Measurements from ENCODE around the gene SBF1.
"Not testable (repeated sequence)": the region's sequence is repeated elsewhere in the genome, so short reads cannot be mapped to it uniquely, and the experiment has no call there.

Gene SBF1

DNA sequence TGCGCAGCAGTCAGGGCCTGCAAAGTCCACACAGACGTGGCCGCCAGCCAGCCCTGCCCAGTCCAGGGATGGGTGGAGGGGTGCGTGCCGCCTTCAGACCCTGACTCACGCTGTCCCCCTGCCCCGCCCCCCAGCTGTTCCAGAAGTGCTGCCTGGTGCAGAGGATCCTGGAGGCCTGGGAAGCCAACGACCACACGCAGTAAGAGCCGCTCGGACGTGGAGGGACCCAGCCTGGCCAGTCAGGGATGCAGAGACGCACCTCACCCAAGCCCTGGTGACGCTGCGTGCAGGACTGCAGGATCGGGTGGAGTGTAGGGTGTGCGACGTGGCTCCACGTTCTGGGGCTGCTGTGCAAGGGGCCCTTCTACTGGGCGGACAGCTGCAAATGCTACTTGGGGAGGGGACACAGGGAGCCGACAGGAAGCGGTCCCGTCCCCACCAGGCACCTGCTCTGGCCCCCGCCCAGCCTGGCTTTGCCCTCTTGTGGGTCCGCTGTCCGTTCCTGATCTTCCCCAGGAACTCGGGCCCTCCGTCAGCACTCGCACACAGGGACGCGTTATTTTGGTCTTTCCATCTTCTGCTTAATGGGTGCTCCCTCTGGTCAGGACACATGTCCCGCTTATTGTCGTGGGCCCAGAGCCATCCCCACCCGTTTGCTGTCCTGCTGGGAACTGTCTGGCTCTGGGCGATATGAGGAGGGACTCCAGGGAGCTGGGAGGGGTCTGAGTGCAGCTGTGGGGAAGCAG lies 42.5 kb downstream of the SBF1 start:
- no peak for DNase-seq (ENCODE audit: low read depth, low spot score)

DNA sequence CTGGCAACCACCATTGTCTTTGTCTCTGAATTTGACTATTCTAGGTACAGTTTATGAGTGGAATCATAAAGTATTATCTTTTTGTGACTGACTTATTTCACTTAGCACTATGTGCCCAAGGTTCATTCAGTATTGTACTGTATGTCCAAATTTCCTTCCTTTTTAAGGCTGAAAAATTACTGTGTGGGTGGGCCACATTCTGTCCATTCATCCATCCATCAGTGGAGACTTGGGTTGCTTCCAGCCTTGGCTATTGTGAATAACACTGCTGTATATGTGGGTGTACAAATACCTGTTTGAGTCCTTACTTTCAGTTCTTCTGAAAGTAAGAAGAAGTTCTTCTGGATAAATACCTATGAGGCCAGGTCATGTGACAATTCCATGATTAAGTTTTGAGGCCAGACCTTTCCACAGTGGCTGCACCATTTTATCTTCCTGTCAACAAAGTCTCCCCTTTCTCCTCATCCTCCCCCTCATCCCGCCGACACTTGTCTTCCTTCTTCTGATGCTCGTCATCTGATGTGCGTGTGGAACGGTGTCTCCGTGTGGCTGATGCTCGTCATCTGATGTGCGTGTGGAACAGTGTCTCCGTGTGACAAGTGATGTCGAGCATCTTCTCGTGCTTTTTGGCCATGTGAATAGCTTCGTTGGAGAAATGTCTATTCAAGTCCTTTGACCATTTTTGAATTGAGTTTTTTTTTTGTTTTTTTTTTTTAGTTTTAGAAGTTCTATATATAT lies 49.5 kb downstream of the SBF1 start:
- no peak for DNase-seq (ENCODE audit: low read depth, low spot score)

DNA sequence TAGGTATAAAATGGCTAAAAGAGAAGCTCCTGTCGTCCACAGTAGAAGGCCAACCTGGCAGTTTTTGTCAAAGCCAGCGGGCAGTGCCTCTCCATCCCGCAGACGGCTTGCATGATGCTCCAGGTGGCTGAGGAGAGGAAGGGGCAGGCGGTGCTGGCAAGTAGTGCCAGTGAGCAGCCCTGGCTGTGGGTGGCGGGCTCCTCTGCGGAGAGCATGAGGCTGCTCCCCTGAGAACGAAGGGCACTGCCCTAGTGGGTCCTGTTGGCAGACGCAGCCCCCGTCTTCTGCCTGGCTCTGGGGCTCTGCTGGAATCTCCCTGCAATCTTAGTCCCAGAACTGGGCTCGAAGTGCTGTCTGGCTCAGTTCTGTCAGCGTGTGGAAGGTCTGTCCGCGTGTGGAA lies 50.9 kb downstream of the SBF1 start:
- DNase-seq (ENCODE audit: low read depth, low spot score): no peak

DNA sequence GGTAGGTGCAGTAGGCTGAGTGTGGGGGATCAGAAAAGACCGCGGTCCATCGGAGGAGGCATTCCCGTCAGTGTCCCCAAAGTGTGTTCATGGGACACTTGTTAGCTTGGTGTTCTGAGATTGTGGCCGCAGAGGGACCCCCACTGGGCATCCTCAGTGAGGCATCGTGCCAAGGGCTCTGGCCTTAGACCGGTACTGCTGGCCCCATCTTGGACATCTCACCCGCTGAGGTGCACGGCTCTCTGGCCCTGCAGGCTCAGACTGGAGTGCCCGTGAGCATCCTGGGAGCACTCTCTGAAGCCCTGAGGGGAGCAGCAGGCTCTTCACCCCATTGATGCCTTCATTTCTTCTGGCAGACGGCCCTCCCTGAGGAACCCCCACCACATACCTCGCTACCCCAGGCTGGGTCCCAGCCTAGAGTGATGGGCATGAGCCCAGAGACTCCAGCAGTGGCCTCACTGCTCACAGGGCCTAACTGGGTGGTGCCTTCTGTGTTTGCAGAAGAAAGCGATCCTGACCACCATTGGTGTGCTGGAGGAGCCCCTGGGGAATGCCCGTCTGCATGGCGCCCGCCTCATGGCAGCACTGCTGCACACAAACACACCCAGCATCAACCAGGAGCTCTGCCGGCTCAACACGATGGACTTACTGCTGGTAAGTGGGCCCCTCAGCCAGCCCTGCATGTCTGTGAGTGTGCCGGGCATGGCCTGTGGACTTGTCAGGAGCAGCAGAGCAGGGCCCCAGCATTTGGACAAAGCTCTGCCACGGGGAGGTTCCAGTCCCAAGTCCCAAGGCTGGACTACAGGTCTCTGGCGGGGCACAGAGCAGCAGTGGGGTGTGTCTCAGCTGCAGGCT lies 51.6 kb downstream of the SBF1 start:
- no peak for DNase-seq (ENCODE audit: low read depth, low spot score)

DNA sequence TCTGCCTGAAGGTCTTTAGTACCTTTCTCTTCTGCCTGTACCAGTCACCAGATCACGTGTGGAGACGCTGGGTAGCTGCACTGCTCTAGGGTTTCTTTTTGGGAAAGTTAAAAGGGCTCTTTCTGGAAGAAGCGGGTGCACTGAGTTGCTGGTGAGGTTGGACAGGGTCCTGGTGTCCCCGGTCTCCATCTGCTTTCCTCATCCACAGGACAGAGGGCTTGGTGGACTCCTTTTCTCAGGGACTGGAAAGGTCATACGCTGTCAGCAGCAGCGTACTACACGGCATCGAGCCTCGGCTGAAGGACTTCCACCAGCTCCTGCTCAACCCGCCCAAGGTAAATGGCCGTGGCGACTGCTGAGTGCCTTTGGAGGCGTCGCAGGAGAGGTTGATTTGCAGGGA lies 52.8 kb downstream of the SBF1 start:
- DNase-seq (ENCODE audit: low read depth, low spot score): no peak

DNA sequence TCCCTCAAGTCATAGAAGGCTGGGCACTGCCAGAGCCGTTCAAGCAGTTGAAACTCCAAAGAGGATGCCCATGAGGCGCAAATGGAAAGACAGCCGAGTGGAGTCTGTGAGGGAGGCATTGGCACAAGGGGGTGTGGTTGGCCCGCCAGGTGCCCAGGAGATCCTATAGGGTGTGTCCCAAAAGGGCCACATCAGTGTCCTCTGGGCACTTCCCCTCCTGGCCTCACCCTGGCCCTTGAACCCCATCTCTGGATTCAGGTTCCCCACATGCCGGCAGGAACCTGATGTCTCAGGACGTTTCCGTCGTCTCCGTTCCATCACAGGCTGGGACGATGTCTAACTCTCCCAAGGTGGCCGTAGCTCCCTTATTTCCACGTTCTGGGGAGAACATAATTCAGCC lies 54.3 kb downstream of the SBF1 start:
- DNase-seq (ENCODE audit: low read depth, low spot score): no peak

DNA sequence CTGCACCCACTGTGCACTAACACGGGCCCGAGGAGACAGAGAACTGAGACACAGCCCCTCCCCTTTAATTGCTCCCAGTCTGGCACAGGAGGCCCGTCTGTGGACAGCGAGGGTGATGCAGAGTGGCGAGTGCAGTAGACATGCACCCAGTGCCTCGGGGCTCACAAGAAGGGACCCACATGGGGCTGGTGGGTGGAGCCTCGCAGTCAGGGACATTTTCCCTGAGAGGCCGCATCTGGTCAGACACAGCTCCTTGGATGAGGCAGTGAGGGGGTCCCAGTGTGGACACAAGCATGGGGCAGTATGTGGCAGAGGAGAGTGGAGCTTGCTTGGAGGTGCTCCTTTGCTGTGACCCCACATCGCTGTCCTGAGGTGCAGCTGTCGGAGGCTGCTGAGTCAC lies 54.8 kb downstream of the SBF1 start:
- no peak for DNase-seq (ENCODE audit: low read depth, low spot score)

DNA sequence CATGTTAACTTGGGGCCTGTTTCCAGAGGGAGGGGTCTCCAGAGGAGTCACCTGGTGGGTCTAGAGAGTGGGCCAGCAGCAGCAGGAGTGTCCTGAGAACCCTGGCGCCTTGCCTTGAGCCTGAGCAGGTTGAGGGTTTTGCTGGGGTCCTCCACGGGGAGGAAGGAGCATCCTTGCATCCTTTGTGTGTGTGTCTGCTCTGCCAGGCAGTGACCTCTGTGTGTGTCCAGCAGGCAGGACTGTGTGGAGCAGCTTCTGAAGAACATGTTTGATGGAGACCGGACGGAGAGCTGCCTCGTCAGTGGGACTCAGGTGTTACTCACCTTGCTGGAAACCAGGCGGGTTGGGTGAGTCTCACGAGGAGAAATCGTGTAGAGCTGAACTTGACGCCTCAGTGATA lies 55.7 kb downstream of the SBF1 start:
- no peak for DNase-seq (ENCODE audit: low read depth, low spot score)

DNA sequence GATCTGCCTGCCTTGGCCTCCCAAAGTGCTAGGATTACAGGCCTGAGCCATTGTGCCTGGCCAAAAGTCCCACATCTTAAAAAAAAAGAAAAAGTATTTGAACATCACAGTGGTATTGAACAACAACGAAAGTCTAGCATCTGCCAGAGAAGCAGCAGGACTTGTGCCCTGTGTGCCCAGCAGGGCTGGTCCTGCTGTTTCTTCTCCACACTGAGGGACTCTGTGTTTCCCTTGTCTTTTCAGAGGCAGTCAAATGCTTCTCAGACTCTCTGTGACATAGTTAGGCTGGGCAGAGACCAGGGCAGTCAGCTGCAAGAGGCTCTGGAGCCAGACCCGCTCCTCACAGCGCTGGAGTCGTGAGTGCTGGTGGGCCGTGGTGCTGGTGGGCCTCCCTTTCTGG lies 56.2 kb downstream of the SBF1 start:
- no peak for DNase-seq (ENCODE audit: low read depth, low spot score)

DNA sequence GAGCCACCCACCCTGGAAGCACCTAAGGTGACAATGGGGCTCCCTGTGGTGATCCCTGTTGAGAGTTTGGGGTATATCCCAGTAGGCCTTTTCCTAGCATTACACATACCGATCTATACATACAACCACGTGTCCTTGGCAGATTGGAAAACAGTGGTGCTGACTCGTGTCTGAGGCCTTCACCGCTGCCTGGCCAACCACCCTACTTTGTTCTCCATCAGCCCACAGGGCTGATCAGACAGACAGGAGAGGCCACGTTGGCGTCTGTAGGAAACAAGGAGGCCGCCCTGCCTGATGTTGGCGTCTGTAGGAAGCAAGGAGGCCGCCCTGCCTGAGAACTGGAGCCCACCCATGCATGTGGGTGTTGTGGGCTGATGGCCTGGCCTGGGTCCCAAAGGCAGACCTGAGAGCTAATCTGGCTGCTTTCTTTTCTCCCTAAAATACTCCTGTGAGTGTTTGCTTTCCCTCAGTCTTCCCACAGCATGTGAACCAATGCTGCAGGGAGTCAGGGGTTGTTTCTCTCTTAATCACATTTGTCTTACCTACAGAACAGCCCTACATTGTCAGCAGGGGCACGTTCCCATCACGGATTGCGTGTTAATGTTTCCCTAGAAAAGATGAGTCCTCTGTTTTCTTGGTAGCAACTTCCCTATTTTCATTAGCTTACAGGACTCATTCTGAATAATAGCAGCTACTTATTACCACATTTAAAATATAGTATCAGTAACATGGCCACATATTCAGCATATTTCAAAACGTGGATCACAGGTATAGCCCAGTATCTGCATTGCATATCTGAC lies 57.2 kb downstream of the SBF1 start:
- DNase-seq (ENCODE audit: low read depth, low spot score): no peak

DNA sequence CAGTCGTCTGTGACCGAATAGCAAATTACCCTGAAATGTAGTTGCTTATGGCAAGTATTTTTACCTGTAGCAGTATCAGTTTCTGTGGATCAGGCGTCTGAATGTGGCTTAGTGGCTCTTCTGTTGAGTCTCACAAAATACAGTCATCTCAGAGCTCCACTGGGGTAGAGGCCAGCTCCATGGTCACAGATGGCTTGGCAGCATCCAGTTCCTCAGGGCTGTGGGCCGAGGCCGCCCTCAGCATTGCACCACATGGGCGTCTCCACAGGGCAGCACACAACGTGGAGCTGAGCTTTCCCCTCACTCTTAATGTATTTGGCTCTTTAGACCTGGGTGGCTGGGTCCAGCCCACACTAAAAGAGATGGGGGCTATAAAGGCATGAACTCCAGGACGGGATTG lies 57.8 kb downstream of the SBF1 start:
- no peak for DNase-seq (ENCODE audit: low read depth, low spot score)

DNA sequence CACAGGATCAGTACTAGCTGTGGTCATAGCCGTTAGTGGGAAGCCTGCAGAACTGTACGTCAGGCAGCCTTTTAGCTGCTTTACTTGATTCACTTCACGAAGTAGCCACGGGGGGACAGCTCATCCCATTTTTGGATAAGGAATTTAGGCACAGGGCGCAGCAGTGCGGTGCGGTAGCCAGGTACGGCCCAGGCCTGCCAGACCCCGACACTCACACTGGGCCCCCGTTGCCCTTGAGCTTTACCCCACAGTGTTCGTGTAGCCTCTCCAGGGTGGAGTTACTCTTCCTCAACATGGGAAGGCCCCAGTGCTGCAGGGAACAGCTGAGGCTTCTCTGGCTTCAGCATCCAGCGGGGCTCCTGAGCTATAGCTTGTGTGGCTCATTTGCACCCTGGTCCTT lies 59.4 kb downstream of the SBF1 start:
- DNase-seq (ENCODE audit: low read depth, low spot score): no peak

DNA sequence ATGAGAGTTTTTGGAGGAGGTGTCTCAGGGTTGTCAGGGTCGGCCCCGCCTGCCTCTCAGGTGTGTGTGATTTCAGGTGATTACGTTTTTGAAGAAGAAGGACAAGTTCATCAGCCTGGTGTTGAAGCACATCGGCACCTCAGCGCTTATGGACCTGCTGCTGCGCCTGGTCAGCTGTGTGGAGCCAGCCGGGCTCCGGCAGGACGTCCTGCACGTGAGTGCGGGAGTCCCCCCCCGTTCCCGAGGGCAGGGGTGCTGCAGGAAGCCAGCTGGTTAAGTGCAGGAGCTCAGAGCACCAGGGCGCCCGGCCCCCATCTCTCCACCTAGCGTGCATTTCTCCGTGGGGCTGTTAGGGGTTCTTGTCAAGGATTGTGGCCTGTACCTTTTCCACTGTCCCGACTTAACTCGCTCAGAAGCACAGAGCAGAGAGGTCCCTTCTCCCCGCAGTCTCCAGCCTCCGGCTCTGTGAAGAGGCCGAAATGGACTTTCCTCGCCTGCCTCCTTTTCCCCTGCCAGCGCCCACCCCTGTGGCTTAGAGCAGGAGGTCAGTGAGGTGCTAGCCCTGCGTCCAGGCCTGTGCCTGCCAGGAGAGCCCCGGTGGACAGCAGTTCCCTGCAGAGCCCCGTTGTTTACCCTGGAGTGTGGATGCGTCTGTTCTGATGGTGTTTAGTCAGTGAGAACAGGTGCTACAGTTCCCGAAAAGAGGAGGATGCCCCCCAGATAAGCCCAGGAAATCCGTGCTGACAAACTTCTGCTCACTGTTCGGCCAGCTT lies 60.2 kb downstream of the SBF1 start:
- no peak for DNase-seq (ENCODE audit: low read depth, low spot score)

DNA sequence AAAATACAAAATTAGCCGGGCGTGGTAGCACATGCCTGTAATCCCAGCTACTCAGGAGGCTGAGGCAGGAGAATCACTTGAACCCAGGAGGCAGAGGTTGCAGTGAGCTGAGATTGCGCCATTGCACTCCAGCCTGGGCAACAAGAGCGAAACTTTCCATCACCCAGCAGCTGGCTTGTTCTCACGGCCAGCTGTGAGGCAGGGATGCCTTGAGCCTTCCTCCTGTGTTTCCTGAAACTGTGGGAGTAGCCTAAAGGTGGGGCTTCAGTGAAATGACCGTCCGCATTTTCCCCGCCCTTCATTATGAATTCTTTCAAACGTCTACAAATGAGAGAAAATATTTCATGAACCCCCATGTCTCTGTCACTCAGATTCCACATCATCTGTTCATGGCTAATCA lies 65.9 kb downstream of the SBF1 start:
- not testable (repeated sequence) for DNase-seq (ENCODE audit: low read depth, low spot score)

DNA sequence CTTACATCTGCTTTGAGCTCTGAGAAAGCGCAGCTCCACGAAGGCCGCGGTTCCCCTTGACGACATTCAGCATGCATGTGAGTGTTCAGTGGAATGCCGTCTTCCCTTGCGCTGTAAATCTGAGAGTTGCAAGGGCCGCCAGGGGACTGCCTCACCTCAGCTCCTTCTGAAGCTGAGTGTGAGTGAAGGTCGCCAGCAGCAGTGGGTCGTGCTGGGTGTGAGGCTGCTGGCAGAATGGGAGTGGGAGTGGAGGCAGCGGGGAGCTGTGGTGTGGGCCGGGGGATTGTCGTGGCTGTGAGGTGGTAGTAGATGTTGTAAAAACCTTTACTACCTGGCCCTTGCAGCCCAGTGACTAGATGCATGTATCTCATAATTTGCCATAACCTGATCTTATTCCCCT lies 66.5 kb downstream of the SBF1 start:
- DNase-seq (ENCODE audit: low read depth, low spot score): no peak

DNA sequence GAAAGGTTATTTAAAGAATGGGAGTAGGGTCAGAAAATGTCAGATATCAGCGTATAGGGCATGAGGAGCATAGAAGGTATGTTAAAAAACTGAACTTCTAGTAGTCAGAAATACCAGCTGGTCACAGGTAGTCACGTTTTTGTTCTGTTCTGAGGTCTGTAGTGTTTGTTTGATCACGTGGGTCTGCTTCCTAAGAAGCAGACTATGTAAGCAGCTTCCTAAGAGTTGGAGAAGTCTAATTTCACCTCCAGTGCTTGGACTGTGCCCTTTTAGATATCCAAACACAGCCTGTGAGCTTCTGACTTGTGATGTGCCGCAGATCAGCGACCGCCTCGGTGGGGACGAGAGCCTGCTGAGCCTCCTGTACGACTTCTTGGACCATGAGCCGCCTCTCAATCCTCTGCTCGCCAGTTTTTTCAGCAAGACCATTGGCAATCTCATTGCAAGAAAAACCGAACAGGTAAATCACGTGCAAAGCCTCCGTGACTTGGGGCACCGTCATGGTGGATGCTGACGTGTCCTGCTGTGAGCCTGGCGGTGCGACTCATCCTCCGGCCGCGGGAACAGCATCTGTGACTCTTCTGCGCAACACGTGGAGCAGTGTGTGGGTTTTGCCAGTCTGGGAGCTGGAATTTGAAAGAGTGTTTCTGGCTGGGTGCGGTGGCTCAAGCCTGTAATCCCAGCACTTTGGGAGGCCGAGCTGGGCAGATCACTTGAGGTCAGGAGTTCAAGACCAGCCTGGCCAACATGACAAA lies 68.2 kb downstream of the SBF1 start:
- DNase-seq (ENCODE audit: low read depth, low spot score): no peak

DNA sequence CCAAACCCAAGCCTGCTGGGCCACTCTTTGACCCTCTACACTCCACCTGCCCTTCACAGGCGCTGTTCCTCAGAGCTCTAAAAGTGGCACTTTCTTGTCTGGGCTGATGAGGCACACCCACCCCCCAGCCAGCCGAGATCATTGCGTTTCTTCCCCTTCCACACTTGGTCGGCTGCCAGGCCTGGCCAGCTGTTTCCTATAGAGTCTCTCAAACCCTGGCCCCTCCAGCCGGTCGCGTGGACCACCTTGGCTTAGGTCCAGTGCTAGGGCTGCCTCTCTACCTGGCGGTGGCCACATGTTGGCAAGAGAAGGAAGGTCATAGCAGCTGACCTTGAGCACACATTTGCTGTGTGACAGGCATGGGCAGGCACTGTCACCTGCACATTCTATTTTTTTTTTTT lies 71.1 kb downstream of the SBF1 start:
- DNase-seq (ENCODE audit: low read depth, low spot score): no peak

DNA sequence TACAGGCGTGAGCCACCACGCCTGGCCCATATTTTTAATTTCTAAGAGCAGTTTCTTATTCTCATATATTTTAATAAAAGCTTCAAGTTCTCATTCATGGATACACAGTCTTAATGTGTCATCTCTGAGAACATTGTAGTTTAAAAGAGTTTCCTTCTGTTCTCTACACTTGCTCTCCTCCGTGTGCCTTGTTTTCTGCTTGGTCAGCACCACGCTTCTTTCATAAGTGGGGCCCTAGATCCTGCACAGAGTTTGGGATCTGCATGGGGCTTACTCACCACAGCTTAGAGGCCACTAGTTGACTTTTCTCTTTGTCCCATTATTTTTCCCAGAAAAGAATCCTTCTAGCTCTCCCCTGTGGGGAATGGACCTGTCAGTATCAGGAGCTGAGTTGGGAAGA lies 72.9 kb downstream of the SBF1 start:
- no peak for DNase-seq (ENCODE audit: low read depth, low spot score)

DNA sequence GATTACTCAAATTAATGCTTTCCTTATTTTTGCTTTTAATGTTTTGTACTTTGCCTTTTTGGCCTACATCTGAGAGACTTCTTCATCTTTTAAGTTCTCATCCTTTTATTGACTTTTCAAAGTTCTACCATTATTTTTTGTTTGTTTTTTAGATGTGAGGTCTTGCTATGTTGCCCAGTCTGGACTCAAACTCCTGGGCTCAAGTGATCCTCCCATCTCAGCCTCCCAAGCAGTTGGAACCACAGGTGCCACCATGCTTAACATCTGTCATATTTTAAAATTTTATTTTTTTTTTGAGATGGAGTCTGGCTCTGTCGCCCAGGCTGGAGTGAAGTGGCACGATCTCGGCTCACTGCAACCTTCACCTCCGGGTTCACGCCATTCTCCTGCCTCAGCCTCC lies 73.9 kb downstream of the SBF1 start:
- no peak for DNase-seq (ENCODE audit: low read depth, low spot score)

DNA sequence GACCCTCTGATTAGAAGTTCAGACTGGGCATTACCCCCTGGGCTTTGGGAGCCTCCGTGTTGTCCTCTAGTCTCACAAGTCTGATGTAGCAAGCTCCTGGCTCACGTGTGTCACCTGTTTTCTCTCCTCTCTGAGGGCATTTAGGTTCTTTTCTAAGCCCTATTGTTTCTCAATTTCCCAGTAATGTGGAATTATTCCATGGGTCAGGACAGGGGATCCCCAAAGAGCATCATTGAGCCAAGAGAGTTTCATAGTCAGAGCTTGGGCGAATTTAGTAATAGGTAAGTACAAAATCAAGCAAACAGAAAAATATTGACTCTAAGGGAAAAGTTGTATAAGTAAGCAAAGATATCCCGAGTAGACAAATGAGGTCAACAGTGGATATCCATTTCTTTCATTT lies 74.4 kb downstream of the SBF1 start:
- DNase-seq (ENCODE audit: low read depth, low spot score): no peak
